ENCODE data around the gene MBNL2.

The MBNL2 gene

DNA sequence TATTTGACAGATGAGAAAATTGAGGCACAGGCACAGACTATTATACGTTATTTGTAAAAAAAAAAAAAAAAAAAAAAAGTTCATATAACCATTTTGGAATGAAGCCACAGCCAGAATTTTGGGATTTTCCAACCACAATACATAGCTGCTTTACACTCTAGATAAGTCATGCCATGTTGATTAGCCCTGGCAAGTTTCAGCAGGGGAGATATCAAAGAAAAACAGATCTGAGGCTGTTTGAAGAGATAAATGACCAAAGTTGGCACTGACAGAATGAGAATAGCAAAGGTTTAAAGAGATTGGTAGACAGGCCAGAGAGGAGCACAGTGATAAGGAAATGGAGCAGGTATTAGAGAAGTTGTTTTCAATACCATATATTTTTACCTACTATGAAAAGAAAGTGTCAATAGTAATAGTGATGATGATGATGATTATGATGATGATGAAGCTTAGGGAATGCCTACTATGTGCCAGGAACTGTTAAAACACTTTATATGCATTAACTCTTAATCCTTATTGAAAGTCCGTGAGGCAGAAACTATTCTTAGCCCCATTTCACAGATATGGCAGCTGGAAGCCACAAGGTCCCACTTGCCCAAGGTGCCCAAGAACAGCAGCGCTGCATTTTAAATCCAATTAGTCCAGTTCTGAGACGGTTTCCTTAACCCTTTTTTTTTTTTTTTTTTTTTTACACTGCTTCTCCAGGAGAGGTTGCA is 105.5 kb downstream of the MBNL2 start:
- no peak for DNase-seq (ENCODE audit: low read depth)

DNA sequence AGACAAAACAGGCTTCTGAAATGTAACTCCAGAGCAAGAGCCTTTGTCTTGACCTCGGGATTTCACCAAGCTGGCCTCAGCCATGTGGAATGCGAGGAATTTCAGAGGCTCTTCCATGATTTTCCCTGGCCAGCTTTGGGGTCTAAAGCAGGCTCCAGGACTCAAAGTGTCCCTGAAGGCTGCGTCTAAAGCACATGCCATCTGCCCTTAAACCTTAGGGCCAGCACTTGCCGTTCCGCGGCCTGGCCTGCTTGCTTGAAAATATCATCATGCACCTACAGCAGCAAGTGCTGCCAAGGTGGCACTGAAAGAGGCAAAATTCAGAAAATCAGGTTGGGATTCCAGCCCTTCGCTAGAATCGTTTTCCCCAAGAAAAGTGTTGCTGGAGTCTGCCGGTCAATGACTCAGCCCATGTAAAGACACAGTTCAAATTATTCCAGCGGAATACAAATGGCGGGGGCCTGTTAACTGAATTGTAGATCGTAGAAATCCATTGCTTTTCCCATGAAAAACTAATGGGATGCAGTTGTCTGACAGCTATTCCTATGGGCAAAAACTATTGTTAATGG is 106.2 kb downstream of the MBNL2 start:
- DNase-seq (ENCODE audit: low read depth), result peak; percentile 77

DNA sequence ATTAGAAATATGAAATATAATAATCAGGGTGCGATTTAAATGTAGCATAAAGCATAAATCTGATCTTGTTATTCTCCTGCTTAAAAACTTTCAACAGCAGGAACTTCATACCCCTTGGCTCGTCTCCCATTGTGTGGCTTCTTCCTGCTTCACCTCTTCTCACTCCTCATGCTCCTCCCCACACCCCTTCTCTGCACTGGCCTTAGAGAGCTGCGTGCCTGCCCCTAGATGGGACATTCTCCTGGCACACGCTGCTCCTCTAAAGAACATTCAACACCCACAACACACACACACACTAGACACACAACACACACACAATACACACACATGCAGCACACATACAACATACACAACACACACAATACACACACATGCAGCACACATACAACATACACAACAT is 107.2 kb downstream of the MBNL2 start:
- no peak for DNase-seq (ENCODE audit: low read depth)

DNA sequence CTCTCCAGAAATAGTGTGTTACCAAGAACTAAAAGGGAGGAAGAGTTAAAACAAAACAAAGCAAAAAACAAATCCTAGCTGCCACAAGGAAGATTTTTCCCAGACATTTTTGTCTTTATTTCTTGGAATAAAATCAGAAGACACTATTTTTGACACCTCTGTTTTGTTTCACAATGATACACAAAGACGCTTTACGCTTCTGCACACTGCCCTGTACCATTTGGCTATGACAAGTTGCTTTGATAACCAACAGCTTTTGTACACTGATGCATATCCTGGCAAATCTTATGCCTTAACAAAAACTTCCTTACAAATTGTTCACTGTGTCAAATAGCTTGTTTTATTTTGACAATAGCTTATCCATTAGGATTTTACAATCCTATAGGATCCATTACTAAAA is 108.3 kb downstream of the MBNL2 start:
- no peak for DNase-seq (ENCODE audit: low read depth)

DNA sequence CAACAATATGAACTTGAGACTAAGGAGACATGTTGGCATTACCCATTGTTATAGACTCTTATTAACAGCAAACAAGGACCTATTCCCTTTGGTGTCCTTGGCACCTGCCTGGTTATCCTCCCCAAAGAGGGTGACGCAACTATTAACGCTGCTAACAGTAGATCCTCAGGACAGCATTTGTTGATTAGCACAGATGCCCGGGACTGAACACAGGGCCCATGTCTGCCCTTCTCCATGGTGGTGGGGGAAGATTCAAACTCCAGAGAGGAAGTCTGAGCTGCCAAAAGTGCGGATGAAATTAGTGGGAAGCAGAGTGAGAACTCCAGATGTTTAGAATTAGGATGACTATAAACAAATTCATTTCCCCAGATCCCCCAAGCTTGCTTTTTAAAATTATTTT is 110.6 kb downstream of the MBNL2 start:
- no peak for DNase-seq (ENCODE audit: low read depth)

DNA sequence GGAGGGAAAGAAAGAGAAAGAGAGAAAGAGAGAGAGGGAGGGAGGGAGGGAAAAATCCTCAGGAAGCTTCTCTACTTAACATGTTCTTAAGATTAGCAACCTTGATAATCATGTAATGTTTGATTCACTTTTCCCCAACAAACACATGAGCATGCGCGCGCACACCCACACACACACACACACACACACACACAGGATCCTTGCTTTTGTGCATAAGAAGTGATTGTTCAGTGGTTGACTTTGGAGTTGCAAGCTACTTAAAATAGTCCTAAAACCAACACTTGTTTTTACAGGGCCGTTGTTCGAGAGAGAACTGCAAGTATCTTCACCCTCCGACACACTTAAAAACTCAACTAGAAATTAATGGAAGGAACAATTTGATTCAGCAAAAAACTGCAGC is 111.8 kb downstream of the MBNL2 start:
- no peak for DNase-seq (ENCODE audit: low read depth)

DNA sequence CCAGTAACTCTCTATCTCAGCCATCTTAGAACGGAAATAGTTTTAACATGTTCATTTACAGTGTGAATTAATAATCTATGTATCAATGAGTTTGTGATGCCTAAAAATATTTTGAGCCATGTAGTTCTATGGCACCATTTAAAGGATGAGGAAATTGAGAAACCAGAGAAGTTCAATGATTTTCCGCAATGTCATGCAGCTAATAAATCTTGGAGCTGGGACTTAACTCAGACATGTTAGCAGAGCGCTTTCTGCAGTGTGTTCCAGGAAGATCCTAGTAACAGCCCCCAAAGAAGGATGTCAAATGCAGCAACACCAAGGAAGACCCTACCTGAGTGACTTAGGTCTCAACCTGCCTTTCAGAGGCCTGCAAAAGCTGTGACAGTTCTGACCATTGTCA is 112.6 kb downstream of the MBNL2 start:
- DNase-seq (ENCODE audit: low read depth), result no peak

DNA sequence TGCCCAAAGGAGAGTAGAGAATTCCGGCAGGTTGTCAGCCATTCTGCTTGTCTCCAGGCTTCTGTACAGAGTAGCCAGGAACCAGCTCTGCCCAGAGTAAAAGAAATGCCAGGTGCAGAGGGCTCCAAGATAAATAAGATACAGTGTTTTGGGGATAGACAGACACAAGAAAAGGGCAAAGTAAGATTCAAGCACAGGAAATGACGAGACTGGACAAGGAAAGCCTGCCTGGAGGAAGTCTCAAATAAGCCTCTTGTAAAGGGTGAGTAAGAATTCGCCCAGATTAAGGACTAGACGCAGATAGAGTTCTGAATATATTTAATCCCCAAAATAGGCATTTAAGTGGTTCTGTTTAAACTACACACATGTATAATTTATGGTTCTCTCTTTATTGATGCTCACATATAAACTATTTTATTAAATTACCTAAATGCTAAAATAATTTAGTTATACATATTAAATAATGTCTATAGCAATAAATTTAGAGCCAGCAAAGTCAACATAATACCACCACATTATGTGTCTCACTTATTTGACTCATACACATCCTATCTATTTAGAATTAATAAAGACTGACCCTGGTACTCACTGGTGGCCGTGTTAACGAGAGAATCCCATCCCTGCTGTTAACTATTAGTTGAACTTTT is 113.5 kb downstream of the MBNL2 start:
- DNase-seq (ENCODE audit: low read depth), result no peak

DNA sequence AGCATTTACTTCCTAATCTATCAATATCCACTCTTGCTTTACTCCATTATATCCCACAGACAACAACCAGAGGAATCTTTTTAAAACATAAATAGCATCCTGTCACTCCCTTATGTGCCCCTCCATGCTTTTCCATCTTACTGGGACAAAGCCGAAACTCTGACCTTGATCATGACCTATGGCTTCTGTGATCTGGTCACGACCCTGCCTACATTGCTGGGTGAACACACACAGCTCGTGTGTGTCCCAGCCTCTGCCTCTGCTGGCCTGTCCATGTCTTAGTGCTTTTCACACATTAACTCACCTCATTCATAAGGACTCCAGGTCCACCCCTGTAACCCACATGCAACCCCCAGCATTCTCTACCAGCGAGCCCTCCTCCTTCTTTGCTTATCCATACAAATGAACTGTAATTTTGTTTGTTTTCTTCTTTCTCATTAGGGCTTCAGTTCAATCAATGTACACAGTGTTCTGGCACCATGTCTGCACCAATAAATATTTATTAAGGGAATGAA is 115.9 kb downstream of the MBNL2 start:
- DNase-seq (ENCODE audit: low read depth), result no peak

DNA sequence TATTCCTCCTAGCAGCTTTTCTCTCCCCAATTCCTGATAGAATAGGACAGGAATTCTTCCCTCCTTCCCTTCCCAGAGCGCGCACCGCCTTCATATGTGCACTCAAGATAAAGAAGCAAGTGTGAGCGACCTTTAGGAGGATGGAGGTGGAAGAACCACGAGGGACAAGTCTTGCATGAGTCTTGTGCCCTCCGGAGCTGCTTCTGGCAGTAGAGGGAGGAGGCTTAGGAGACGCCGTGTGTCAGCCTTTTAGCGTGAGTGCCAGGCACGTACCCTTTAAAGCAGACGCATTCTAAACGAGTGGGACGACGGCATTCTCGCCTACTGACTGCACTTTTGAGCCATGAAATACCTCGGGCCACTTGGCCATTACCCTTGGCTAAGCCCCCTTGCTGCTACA is 116.4 kb downstream of the MBNL2 start:
- no peak for DNase-seq (ENCODE audit: low read depth)

DNA sequence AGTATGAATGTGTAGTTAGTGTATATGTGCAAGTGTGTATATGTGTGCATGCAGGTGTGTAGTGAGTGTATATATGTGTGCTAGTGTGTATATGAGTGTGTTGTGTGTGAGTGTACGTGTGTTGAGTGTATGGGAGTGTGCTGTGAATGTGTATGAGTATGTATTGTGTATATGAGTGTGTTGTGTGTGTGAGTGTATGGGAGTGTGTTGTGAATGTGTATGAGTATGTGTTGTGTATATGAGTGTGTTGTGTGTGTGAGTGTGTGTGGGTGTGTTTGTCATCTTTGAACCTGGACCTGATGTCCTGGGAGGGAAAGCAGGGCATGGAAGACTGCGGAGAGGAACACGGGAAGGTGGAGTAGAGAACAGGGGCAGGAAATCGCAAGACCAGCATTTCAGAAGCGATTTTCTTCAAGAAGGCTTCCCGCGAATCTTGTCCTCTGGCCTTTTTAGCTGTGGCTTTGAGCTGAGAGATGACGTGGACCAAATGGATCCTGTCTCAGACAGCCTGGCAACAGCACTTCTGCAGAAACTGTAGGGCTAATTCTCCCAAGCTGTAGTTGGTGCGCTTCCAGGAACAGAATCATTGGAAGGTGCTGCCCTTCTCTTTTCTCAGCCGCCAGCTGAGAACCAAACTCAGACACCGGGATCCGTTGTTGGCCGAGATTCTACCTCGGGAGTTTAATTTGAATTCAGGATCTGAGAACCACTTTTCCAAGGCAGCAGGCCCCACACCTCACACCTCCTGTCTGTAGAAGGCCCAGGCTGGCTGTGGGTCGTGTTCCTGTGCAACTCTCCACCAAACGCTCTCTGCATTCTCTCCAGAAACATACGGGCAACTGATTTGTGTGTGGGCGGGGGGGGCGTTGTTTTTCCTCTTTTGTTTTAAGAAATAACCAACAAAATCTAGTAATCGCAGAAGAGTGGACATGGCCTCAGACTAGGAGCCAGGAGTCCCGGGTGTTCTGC is 117.2 kb downstream of the MBNL2 start:
- peak; percentile 88 for DNase-seq (ENCODE audit: low read depth)

DNA sequence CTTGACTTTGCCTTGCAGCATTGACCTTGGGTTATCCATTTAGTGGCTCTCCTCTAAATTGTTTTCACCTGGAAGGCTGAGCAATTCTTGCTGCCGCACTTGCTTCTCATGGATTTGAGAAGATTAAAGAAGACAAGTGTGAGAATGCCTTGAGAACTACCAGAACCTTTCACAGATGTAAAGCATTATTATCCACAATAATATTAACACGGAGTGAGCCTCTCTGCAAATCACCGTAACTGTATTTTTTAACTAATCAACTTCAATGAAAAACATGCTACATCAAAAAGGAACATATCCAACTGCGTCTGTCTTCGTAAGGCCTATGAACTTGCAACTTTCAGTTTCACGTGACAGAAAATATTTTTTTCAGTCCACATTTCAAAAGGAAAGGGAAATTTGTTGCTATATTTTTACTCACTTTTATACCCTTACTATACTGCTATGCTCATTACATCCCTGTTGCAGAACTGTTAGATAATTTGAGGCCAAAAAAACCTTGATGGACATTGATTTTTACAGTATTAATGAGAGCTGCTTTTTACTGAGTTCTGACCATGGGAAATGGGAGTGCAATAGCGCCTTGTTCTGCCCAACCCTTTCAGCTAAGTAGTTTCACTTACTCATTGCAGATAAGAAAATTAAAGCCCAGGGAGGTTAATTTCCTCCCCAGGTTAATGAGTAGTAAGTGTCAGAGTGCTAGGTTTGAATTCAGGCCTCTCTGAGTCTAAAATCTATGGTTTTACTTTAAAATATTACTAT is 118.0 kb downstream of the MBNL2 start:
- no peak for DNase-seq (ENCODE audit: low read depth)

DNA sequence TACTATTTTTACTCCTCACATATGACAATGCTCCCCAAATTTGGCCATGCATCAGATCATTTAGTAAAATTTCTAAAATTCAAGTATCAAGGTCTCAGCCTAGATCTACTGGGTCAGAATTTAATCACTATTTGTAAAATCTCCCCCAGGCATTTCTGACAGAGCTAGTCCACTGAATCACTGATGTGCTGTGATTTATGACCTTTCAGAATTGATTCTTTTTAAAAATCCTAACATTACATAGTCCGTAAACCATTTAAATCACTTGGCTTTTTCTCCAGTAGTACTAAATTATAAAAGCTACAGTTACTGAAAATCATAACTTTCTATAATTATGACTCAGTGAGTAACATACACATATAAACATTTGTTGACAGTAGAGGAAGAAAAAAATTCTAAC is 119.0 kb downstream of the MBNL2 start:
- DNase-seq (ENCODE audit: low read depth), result peak; percentile 47

DNA sequence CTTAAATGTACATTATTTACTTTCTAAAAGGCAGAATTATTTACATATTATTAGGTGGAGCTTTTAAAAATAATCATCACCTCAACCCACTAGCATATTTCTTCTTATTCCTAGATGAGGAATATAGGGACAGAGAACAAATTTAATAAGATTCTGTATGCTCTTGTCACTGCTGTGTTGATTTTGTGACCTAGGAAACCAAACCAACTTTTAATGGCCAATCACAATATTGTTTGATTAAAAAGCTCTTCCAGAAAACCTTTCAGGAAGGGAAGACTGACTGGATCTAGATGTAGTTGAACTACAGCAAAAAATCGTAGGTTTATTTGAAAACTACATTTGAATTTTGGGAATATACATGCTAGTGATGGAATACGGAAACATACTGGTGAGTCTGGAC is 120.0 kb downstream of the MBNL2 start:
- DNase-seq (ENCODE audit: low read depth), result no peak

DNA sequence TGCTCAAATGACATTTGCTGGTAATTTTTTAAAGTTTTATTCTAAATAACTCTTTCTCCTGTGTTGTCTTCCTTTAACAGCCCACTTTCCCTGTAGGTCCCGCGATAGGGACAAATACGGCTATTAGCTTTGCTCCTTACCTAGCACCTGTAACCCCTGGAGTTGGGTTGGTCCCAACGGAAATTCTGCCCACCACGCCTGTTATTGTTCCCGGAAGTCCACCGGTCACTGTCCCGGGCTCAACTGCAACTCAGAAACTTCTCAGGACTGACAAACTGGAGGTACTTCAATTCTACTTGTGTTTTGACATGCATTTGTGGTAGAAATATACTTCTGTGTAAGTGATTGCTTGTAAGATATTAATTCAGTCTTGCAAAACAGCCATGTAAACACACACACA is 120.8 kb downstream of the MBNL2 start:
- no peak for DNase-seq (ENCODE audit: low read depth)

DNA sequence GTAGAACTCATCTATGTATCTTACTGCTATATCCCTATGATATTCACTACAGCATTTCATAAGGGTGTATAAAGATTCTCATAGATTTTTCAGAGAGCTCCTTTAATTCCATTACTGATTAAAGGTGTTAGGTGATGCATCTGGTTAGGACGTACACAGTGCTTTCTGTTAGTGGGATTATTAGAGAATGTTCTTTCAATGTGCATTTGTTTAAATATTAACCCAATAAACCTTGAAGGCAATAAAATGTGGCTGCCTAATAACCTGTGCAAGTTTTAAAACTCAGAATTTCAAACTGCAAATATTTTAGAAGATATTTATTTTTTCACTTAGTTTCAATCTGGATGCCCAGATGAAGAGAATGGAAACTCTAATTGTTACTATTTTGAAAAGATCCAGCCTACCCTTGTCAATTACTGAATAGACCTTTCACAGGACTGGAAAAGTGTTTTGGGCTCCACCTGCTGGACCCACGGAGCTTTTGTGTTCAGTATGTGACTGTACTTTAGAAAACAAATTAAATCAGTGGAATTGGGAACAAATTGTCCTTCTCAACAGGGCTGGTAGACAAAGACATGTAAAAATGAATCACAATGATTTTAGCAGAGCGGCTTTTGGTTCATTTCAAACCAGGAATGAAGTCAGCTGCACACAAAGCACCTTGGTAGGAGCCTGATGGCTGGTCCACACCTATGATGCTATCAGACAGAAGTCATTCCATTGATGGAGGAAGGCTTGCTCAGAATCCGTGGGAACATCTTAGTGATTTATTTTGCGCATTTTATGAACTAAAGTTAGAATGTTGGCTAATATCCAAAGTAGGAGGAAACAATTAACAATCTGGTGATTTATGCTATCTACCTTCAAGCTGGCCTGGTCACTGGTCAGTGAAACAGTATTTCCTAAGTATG is 122.4 kb downstream of the MBNL2 start:
- DNase-seq (ENCODE audit: low read depth), result peak; percentile 75

DNA sequence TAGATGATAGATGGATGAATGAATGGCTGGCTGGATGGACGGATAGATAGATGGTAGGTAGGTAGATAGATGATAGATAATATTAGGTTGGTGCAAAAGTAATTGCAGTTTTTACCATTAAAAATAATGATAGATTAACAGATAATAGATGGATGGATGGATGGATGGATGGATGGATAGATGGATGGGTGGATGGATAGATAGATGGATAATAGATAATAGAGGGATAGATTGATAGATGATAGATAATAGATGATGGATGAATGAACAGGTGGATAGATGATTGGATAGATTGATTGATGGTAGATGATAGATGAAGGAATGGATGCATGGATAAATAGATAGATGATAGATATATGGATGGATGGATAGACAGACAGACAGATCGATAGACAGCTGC is 124.0 kb downstream of the MBNL2 start:
- no peak for DNase-seq (ENCODE audit: low read depth)

DNA sequence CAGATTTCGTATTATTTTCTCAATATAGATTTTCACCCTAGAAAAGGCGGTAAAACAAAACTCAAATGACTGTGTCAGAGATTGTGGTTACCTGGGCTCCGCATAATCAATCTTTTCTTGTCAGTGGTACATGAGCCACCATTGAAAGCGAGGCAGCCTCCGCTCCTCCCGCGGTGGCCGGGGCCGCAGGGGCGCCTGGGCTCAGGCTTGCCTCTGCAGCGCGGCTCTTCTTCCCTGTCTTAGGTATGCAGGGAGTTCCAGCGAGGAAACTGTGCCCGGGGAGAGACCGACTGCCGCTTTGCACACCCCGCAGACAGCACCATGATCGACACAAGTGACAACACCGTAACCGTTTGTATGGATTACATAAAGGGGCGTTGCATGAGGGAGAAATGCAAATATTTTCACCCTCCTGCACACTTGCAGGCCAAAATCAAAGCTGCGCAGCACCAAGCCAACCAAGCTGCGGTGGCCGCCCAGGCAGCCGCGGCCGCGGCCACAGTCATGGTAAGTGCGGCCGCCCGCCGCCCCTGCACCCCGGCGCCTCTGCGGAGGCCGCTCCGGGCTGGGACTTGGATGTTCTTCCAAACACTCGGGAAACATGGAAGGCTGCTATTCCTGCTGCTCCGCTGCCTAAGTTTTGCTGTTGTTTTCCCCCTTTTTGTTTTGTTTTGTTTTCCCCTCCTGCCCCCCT is 124.6 kb downstream of the MBNL2 start:
- DNase-seq (ENCODE audit: low read depth), result no peak

DNA sequence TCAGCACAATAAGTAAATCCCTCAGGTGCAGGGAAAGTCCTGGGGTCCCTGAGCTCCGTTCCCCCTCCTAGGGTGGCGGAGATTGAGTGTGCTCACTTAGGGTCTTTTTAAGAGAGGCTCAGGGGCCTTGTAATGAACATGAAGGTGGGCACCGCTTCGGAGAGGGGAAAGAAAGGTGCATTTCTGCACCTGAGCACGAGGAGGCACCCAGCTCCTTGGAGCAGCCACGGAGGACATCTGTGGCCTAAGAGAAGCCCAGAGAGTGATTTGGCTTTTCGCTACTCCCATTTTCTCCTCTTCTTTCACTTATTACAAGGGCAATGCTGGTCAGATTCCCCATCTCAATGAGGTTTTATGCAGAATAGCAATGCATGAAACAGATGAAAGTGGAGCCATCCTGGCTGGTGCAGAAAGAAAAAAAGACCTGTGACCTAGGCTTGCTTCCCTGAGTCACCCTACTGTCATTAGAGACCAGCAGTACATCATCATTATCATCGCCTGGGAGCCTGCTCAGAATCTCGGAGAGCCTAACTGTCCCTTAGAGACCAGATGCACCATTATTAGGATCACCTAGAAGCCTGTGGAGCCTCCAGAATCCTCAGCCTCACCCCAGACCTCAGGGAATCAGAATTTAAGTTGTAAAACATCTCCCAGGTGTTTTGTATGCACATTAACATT is 125.3 kb downstream of the MBNL2 start:
- no peak for DNase-seq (ENCODE audit: low read depth)

Measured in ELR (cell line).